Measurements from ENCODE around the gene LIMK2. TPM values are rescaled to one million over a fixed set of nuclear protein-coding genes. Genes with fewer than 3 reads are reported as not detected.
"Not testable (repeated sequence)": the region's sequence is repeated elsewhere in the genome, so short reads cannot be mapped to it uniquely, and the experiment has no call there.

Gene LIMK2
- polyA plus RNA-seq, 2 donors: 43.5 to 57.4 TPM

DNA sequence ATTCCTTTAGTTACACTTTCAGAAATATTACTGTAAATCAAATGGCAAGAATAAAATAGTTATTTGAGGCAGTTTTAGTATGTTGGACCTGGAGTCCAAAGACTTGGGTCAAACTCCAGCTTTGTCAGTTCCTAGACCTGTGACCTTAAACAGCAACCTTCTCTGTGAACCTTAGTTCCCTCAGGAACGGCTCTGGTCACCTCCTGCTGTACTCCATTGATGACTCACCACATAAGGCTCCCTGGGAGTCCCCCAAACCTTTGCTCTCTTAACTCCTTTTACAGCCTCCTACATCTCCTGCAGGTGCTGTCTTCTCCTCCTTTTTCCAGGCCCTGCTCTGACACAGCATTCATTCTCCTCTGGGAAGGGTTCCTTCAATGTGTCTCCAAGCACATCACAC lies 29.1 kb downstream of the LIMK2 start:
- Histone ChIP-seq H3K36me3 (ENCODE audit: control insufficient read depth in 2 of 2, insufficient read depth in 2 of 2, low read length in 1 of 2) (no peaks in the 10 kb centered on the region), H3K9me3 (ENCODE audit: control insufficient read depth in 2 of 2, insufficient read depth in 1 of 2, low read depth in 1 of 2, low read length in 1 of 2) (no peaks in the 10 kb centered on the region), H3K4me3 (ENCODE audit: low read depth in 1 of 2, low read length in 2 of 2) (no peak overlapping the region), H3K27ac (ENCODE audit: low read depth in 2 of 2, low read length in 1 of 2) (no peak overlapping the region), H3K4me1 (ENCODE audit: control insufficient read depth in 2 of 2, insufficient read depth in 2 of 2, low read length in 1 of 2) (no peaks in the 10 kb centered on the region), H3K27me3 (ENCODE audit: control insufficient read depth in 1 of 2, insufficient read depth in 2 of 2, low read length in 2 of 2) (no peaks in the 10 kb centered on the region)
- 32 to 50% methylated on average over 1 of the region's 1 CpG for WGBS, 2 donors

DNA sequence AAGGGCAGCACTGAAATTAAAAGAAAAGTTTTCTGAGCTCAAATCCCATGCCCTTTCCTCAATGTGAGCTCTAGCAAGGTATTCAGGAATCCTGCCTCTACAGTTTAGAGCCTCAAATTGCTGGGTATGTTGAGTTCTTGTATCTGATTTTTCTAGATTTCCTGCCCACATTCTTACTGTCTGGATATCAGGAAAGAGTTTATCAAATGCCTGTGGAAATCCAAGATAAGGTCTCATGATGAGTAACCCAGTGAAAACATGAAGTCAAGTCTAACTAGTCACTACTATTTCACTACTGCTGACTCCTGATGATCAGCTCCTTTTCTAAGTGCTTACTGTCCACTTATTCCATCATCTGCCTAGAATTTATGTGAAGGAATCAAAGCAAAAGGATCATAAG lies 29.8 kb downstream of the LIMK2 start:
- Histone ChIP-seq H3K4me1 (ENCODE audit: control insufficient read depth in 2 of 2, insufficient read depth in 2 of 2, low read length in 1 of 2) (no peaks in the 10 kb centered on the region), H3K9me3 (ENCODE audit: control insufficient read depth in 2 of 2, insufficient read depth in 1 of 2, low read depth in 1 of 2, low read length in 1 of 2) (no peaks in the 10 kb centered on the region), H3K27ac (ENCODE audit: low read depth in 2 of 2, low read length in 1 of 2) (no peak overlapping the region), H3K4me3 (ENCODE audit: low read depth in 1 of 2, low read length in 2 of 2) (no peak overlapping the region), H3K27me3 (ENCODE audit: control insufficient read depth in 1 of 2, insufficient read depth in 2 of 2, low read length in 2 of 2) (no peaks in the 10 kb centered on the region), H3K36me3 (ENCODE audit: control insufficient read depth in 2 of 2, insufficient read depth in 2 of 2, low read length in 1 of 2) (no peaks in the 10 kb centered on the region)

DNA sequence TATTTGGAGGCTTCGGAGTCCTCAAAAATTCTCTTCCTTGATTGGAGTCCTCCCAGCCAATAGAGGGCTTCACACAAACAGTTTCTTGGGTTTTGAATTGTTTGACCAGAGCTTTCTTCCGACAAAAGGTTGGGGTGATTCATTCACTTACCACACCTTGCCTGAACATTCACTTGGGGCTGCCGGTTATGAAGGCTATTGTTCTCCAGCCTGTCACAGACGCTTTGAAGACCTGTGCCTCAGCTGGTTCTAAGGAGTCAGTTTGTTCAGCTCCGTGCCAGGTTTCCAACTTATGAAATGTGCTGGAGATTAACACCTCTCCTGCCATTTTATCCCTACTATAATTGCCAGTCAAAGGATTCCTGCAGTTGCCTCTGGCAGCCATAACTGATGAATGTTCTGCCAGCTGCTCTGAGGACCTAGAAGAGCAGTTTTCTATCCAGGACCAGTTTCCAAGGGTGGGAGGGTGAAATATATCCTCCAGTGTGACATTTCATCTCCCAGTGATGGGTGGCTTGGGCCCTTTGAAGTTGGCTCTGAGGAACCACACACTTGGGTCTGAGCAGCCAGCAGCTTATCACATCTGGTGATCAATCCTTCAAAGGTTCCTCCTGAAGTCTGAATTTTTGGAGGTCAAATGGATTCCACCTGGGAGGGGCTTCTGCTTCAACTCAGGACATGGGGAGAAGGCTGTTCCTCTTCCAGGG lies 31.4 kb downstream of the LIMK2 start:
- Histone ChIP-seq H3K4me1 (ENCODE audit: control insufficient read depth in 2 of 2, insufficient read depth in 2 of 2, low read length in 1 of 2) (peaks cover 4% of the 10 kb centered on the region in 2 donors), H3K27ac (ENCODE audit: low read depth in 2 of 2, low read length in 1 of 2) (peak overlapping the region; percentile 80 to 92)
- 43 to 66% methylated on average over 5 of the region's 5 CpGs for WGBS, 2 donors

DNA sequence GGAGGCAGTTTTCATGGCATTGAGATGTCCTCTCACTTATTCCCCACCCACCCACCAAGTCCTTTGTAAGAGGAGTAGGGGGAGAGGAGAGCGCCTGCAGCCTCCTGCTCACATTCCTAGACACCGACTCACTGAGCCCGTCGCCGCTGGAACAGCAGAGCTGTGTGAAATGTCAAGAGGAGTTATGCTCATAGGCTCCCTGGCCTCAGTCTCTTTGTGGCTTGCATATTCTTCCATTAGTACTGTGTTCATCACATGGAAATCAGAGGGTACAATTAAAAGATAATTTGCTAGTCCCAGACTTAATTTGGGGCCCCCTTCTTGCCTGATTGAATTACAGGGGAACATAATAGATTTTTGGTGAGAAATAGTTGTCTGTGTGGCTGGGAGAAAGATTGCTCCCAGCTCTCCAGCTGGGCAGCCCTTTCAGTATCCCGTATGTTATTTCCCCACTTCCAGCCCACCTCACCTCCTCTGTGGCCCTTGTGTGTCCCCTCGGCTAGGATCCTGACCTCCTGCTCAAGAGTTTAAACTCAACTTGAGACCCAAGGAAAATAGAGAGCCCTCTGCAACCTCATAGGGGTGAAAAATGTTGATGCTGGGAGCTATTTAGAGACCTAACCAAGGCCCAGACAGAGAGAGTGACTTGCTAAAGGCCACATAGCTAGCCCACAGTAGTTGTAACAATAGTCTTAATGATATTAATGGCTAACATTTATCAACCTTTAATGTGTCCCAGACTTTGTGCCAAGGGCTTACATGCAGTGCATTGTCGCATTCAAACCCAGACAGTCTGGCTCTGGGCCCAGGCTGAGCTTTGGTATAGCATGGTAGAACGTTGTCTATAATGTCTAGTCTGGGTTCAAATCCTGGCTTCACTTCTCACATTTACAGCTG lies 32.2 kb downstream of the LIMK2 start:
- no peak overlapping the region for H3K4me3 ChIP-seq (ENCODE audit: low read depth in 1 of 2, low read length in 2 of 2)
- no peaks in the 10 kb centered on the region for H3K27me3 ChIP-seq (ENCODE audit: control insufficient read depth in 1 of 2, insufficient read depth in 2 of 2, low read length in 2 of 2)
- H3K27ac ChIP-seq (ENCODE audit: low read depth in 2 of 2, low read length in 1 of 2): peak overlapping the region in 1 of 2 donors; percentile 92
- 54 to 63% methylated on average over 9 of the region's 9 CpGs for WGBS, 2 donors
- no peaks in the 10 kb centered on the region for H3K9me3 ChIP-seq (ENCODE audit: control insufficient read depth in 2 of 2, insufficient read depth in 1 of 2, low read depth in 1 of 2, low read length in 1 of 2)
- H3K36me3 ChIP-seq (ENCODE audit: control insufficient read depth in 2 of 2, insufficient read depth in 2 of 2, low read length in 1 of 2): no peaks in the 10 kb centered on the region
- H3K4me1 ChIP-seq (ENCODE audit: control insufficient read depth in 2 of 2, insufficient read depth in 2 of 2, low read length in 1 of 2): peaks cover 4% of the 10 kb centered on the region in 2 donors

More for the DNA sequence above, 31.4 kb downstream of the LIMK2 start:
- no peaks in the 10 kb centered on the region for H3K36me3 ChIP-seq (ENCODE audit: control insufficient read depth in 2 of 2, insufficient read depth in 2 of 2, low read length in 1 of 2)
- H3K9me3 ChIP-seq (ENCODE audit: control insufficient read depth in 2 of 2, insufficient read depth in 1 of 2, low read depth in 1 of 2, low read length in 1 of 2): no peaks in the 10 kb centered on the region
- no peaks in the 10 kb centered on the region for H3K27me3 ChIP-seq (ENCODE audit: control insufficient read depth in 1 of 2, insufficient read depth in 2 of 2, low read length in 2 of 2)
- no peak overlapping the region for H3K4me3 ChIP-seq (ENCODE audit: low read depth in 1 of 2, low read length in 2 of 2)

DNA sequence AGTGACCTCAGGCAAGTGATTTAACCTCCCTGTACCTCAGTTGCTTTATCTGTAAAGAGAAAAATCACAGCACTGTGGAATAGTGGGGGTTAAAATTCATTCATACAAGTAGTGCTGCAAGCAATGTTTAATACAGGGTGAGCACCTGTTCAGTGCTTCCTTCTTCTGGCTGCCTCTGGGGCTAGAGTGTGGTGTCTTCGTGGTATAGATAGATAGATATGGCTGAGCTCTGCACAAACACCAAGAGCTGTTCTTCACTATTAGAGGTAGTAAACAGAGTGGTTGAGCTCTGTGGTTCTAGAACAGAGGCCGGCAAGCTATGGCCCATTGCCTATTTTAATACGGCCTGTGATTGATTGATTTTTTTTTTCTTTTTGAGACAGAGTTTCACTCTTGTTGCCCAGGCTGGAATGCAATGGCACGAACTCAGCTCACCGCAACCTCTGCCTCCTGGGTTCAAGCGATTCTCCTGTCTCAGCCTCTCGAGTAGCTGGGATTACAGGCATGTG lies 32.9 kb downstream of the LIMK2 start:
- Histone ChIP-seq H3K27me3 (ENCODE audit: control insufficient read depth in 1 of 2, insufficient read depth in 2 of 2, low read length in 2 of 2) (no peaks in the 10 kb centered on the region), H3K4me3 (ENCODE audit: low read depth in 1 of 2, low read length in 2 of 2) (no peak overlapping the region), H3K36me3 (ENCODE audit: control insufficient read depth in 2 of 2, insufficient read depth in 2 of 2, low read length in 1 of 2) (no peaks in the 10 kb centered on the region), H3K27ac (ENCODE audit: low read depth in 2 of 2, low read length in 1 of 2) (no peak overlapping the region), H3K4me1 (ENCODE audit: control insufficient read depth in 2 of 2, insufficient read depth in 2 of 2, low read length in 1 of 2) (peaks cover 4 to 7% of the 10 kb centered on the region in 2 donors), H3K9me3 (ENCODE audit: control insufficient read depth in 2 of 2, insufficient read depth in 1 of 2, low read depth in 1 of 2, low read length in 1 of 2) (no peaks in the 10 kb centered on the region)
- 80 to 86% methylated on average over 7 of the region's 7 CpGs for WGBS, 2 donors

DNA sequence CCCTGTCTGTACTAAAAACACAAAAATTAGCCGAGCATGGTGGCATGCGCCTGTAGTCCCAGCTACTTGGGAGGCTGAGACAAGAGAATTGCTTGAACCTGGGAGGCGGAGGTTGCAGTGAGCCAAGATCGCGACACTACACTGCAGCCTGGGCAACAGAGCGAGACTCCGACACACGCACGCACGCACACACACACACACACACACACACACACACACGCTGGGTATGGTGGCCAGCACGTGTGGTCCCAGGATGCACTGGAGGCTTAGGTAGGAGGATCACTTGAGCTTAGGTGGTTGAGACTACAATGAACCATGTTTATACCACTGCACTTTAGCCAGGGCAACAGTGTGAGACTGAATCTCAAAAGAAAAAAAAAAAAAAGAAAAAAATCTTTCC lies 33.9 kb downstream of the LIMK2 start:
- not testable (repeated sequence) for H3K9me3 ChIP-seq (ENCODE audit: control insufficient read depth in 2 of 2, insufficient read depth in 1 of 2, low read depth in 1 of 2, low read length in 1 of 2); H3K4me1 ChIP-seq (ENCODE audit: control insufficient read depth in 2 of 2, insufficient read depth in 2 of 2, low read length in 1 of 2); H3K4me3 ChIP-seq (ENCODE audit: low read depth in 1 of 2, low read length in 2 of 2); H3K27me3 ChIP-seq (ENCODE audit: control insufficient read depth in 1 of 2, insufficient read depth in 2 of 2, low read length in 2 of 2); H3K27ac ChIP-seq (ENCODE audit: low read depth in 2 of 2, low read length in 1 of 2); H3K36me3 ChIP-seq (ENCODE audit: control insufficient read depth in 2 of 2, insufficient read depth in 2 of 2, low read length in 1 of 2)
- WGBS, 2 donors: 82 to 90% methylated on average over 11 to 12 of the region's 12 CpGs

DNA sequence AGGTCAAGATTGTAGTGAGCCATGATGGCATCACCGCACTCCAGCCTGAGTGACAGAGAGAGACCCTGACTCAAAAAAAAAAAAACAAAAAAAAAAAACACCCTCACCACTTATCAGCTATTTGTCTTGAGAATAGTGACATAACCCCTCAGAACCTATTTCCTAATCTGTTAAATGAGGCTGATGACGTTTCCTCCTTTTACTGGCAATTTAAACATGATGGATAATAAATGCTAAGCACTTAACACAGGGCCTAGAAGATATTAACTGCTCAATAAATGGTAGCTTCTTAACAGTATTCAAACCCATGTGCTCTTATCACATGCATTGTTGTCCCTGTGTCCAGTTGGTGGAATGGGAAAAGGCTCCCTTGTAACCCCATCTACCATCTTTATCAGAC lies 34.6 kb downstream of the LIMK2 start:
- no peak overlapping the region for H3K4me3 ChIP-seq (ENCODE audit: low read depth in 1 of 2, low read length in 2 of 2)
- no peaks in the 10 kb centered on the region for H3K27me3 ChIP-seq (ENCODE audit: control insufficient read depth in 1 of 2, insufficient read depth in 2 of 2, low read length in 2 of 2)
- no peaks in the 10 kb centered on the region for H3K36me3 ChIP-seq (ENCODE audit: control insufficient read depth in 2 of 2, insufficient read depth in 2 of 2, low read length in 1 of 2)
- H3K27ac ChIP-seq (ENCODE audit: low read depth in 2 of 2, low read length in 1 of 2): no peak overlapping the region
- H3K9me3 ChIP-seq (ENCODE audit: control insufficient read depth in 2 of 2, insufficient read depth in 1 of 2, low read depth in 1 of 2, low read length in 1 of 2): no peaks in the 10 kb centered on the region
- WGBS, 2 donors: 84 to 86% methylated on average over 2 of the region's 2 CpGs
- H3K4me1 ChIP-seq (ENCODE audit: control insufficient read depth in 2 of 2, insufficient read depth in 2 of 2, low read length in 1 of 2): peaks cover 7 to 8% of the 10 kb centered on the region in 2 donors

DNA sequence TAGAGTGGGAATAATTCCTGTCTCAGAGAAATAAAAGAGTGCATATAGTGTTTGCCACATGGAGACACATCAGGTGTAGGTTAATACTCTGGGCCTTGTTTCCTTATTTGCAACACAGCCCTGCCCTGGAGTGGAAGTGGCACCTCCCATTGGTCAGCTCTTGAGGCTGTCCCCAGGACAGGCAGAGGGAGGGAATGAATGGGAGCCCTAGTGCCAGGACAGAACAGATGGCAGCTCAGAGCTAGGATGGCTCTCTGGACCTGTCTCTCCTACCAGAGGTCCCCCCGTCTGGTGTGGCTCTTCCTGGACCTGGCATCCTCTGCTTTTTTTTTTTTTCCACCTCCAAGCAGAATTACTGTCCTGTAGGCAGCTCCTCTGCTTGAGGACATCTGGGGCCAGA lies 35.6 kb downstream of the LIMK2 start:
- Histone ChIP-seq H3K27me3 (ENCODE audit: control insufficient read depth in 1 of 2, insufficient read depth in 2 of 2, low read length in 2 of 2) (no peaks in the 10 kb centered on the region), H3K36me3 (ENCODE audit: control insufficient read depth in 2 of 2, insufficient read depth in 2 of 2, low read length in 1 of 2) (no peaks in the 10 kb centered on the region), H3K27ac (ENCODE audit: low read depth in 2 of 2, low read length in 1 of 2) (peak overlapping the region in 1 of 2 donors; percentile 95), H3K9me3 (ENCODE audit: control insufficient read depth in 2 of 2, insufficient read depth in 1 of 2, low read depth in 1 of 2, low read length in 1 of 2) (no peaks in the 10 kb centered on the region), H3K4me3 (ENCODE audit: low read depth in 1 of 2, low read length in 2 of 2) (peak overlapping the region; percentile 78 to 80), H3K4me1 (ENCODE audit: control insufficient read depth in 2 of 2, insufficient read depth in 2 of 2, low read length in 1 of 2) (peaks cover 7 to 9% of the 10 kb centered on the region in 2 donors)
- WGBS, 2 donors: 52 to 71% methylated on average over 1 of the region's 1 CpG

DNA sequence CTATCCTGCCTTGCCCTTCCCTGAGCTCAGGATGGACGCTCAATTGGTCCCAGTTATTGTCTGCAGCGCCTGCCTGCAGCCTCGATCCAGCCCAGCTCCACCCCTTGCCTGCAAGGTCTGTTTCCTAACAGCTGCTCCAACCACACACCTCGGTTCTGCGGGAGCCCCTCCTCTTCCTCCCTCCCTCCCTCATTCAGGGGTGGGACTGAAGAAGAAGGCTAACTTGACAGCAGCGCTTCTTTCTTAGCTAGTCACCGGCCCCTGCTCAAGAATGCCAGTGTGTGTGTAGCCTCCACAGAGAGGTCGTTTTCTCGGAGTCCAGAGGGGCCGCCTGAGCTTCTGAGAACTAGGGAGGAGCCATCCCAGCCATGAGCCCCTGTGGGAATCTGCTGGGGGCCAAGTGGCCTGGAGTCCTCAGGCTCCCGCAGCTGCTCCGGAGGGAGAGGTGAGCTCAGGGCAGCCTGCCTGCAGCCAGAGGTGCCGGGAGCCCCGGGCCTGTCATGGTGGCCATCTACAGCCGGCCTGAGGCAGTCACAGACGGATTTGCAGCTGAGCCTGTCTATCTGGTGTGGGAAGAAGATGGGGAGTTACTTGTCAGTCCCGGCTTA lies 36.1 kb downstream of the LIMK2 start:
- H3K4me3 ChIP-seq (ENCODE audit: low read depth in 1 of 2, low read length in 2 of 2): peak overlapping the region; percentile 78 to 80
- WGBS, 2 donors: 23 to 25% methylated on average over 17 of the region's 17 CpGs
- no peaks in the 10 kb centered on the region for H3K36me3 ChIP-seq (ENCODE audit: control insufficient read depth in 2 of 2, insufficient read depth in 2 of 2, low read length in 1 of 2)
- peaks cover 7 to 9% of the 10 kb centered on the region in 2 donors for H3K4me1 ChIP-seq (ENCODE audit: control insufficient read depth in 2 of 2, insufficient read depth in 2 of 2, low read length in 1 of 2)
- H3K9me3 ChIP-seq (ENCODE audit: control insufficient read depth in 2 of 2, insufficient read depth in 1 of 2, low read depth in 1 of 2, low read length in 1 of 2): no peaks in the 10 kb centered on the region
- H3K27me3 ChIP-seq (ENCODE audit: control insufficient read depth in 1 of 2, insufficient read depth in 2 of 2, low read length in 2 of 2): no peaks in the 10 kb centered on the region
- H3K27ac ChIP-seq (ENCODE audit: low read depth in 2 of 2, low read length in 1 of 2): peak overlapping the region; percentile 85 to 95

All from esophagus (tissue), 2 donors.